SK-N-MC (cell line): ENCODE data around the gene MLNR.

ENCODE experiments used
- EZH2 ChIP-seq: fragments of 200-600 bp; sonication (generic); IDR thresholded peaks from one replicate; pipeline ENCODE4 v1.6.1; 2017; ENCODE audit warnings: antibody characterized with exemption
- POLR2AphosphoS5 ChIP-seq: IDR thresholded peaks from 2 replicates; pipeline ENCODE4 v1.6.1; 2012; ENCODE audit warnings: mild to moderate bottlenecking, low read depth, low read length, borderline replicate concordance

DNA sequence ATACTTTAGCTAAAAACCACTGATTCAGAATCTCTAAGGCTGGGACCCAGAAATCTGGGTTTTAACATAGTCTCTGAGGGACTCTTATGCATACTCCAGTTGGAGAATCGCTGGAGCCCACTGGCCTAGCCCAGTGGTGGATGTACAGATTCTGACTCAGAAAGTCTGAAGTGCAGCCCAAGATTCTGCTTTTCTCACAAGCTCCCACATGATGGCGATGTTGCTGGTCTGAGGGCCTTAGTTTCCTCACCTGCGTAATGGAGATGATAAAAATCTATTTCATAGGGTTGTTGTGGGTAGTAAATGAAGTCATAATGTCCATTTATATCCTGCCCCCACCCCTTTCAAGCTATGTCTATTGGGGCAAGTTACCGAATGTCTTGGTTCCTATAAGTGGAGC lies 19.9 kb downstream of the MLNR start:
- TF ChIP-seq POLR2AphosphoS5 (no peak), EZH2 (no peak)
